Measurements from ENCODE around the gene CD4. TPM values are rescaled to one million over a fixed set of nuclear protein-coding genes. Genes with fewer than 3 reads are reported as not detected.

Gene CD4
- total and polyA plus RNA-seq, 2 donors (not counting 1 experiment from before 2014, with no cell fraction given), result 27.2 to 152 TPM

GRCh38 chr12:6757028-6757690, 32.2 kb upstream of the CD4 start:
- Histone ChIP-seq H3K4me3 (replicated peaks in 1 of 4; ENCODE audit: control extremely low read depth in 1 of 4, insufficient read depth in 1 of 4, low read depth in 3 of 4, low read length in 4 of 4) (no peak overlapping the region), H3K9me3 (ENCODE audit: control insufficient read depth, insufficient read depth, low read depth, low read length) (no peaks in the 10 kb centered on the region), H3K79me2 (ENCODE audit: control insufficient read depth, insufficient read depth, low read length) (peaks cover 6% of the 10 kb centered on the region), H3K36me3 (ENCODE audit: control insufficient read depth, insufficient read depth, low read length) (no peaks in the 10 kb centered on the region), H3K4me1 (ENCODE audit: control insufficient read depth, extremely low read depth, insufficient read depth, low read length) (peaks cover 6% of the 10 kb centered on the region), H2AFZ (ENCODE audit: low read length) (no peak overlapping the region), H3K27ac (ENCODE audit: insufficient read depth, low read length) (no peak overlapping the region), H3K4me2 (ENCODE audit: extremely low read depth, insufficient read depth, low read length) (no peak overlapping the region), H3K9ac (ENCODE audit: insufficient read depth, low read length) (no peak overlapping the region), H4K20me1 (ENCODE audit: control insufficient read depth, extremely low read depth, insufficient read depth, low read length) (no peaks in the 10 kb centered on the region), H3K27me3 (ENCODE audit: control insufficient read depth, insufficient read depth, low read length) (no peaks in the 10 kb centered on the region)
- TF ChIP-seq CTCF (conservative IDR thresholded peaks at IDR 0.05 in 1 of 2, IDR thresholded peaks at IDR 0.05 in 1 of 2; ENCODE audit: low read depth in 1 of 2, low read length in 2 of 2) (no peak), EZH2 (IDR thresholded peaks at IDR 0.05; ENCODE audit: low read length, missing control alignments) (no peak)
- no peak for DNase-seq (ENCODE audit: low read depth in 2 of 2)

GRCh38 chr12:6758506-6759095, 30.7 kb upstream of the CD4 start:
- peaks cover 6% of the 10 kb centered on the region for H3K4me1 ChIP-seq (ENCODE audit: control insufficient read depth, extremely low read depth, insufficient read depth, low read length)
- no peak overlapping the region for H3K9ac ChIP-seq (ENCODE audit: insufficient read depth, low read length)
- H3K4me2 ChIP-seq (ENCODE audit: extremely low read depth, insufficient read depth, low read length), result no peak overlapping the region
- H3K36me3 ChIP-seq (ENCODE audit: control insufficient read depth, insufficient read depth, low read length), result no peaks in the 10 kb centered on the region
- H3K79me2 ChIP-seq (ENCODE audit: control insufficient read depth, insufficient read depth, low read length), result no peaks in the 10 kb centered on the region
- no peak overlapping the region for H3K27ac ChIP-seq (ENCODE audit: insufficient read depth, low read length)
- H2AFZ ChIP-seq (ENCODE audit: low read length), result peak overlapping the region; percentile 9
- no peak overlapping the region for H3K4me3 ChIP-seq (replicated peaks in 1 of 4; ENCODE audit: control extremely low read depth in 1 of 4, insufficient read depth in 1 of 4, low read depth in 3 of 4, low read length in 4 of 4)
- no peaks in the 10 kb centered on the region for H3K27me3 ChIP-seq (ENCODE audit: control insufficient read depth, insufficient read depth, low read length)
- no peak for TF ChIP-seq CTCF (conservative IDR thresholded peaks at IDR 0.05 in 1 of 2, IDR thresholded peaks at IDR 0.05 in 1 of 2; ENCODE audit: low read depth in 1 of 2, low read length in 2 of 2)
- TF ChIP-seq EZH2 (IDR thresholded peaks at IDR 0.05; ENCODE audit: low read length, missing control alignments), result no peak
- DNase-seq (ENCODE audit: low read depth in 2 of 2), result no peak
- H3K9me3 ChIP-seq (ENCODE audit: control insufficient read depth, insufficient read depth, low read depth, low read length), result no peaks in the 10 kb centered on the region
- H4K20me1 ChIP-seq (ENCODE audit: control insufficient read depth, extremely low read depth, insufficient read depth, low read length), result no peaks in the 10 kb centered on the region

- H3K36me3 ChIP-seq (ENCODE audit: control insufficient read depth, insufficient read depth, low read length), result no peaks in the 10 kb centered on the region
- H3K9ac ChIP-seq (ENCODE audit: insufficient read depth, low read length), result no peak overlapping the region
- TF ChIP-seq CTCF (conservative IDR thresholded peaks at IDR 0.05 in 1 of 2, IDR thresholded peaks at IDR 0.05 in 1 of 2; ENCODE audit: low read depth in 1 of 2, low read length in 2 of 2) (no peak), EZH2 (IDR thresholded peaks at IDR 0.05; ENCODE audit: low read length, missing control alignments) (no peak)
Measured at GRCh38 chr12:6759741-6760140, 29.6 kb upstream of the CD4 start.

More at GRCh38 chr12:6759741-6760140, 29.6 kb upstream of the CD4 start:
- Histone ChIP-seq H3K9me3 (ENCODE audit: control insufficient read depth, insufficient read depth, low read depth, low read length) (no peaks in the 10 kb centered on the region), H2AFZ (ENCODE audit: low read length) (no peak overlapping the region), H3K4me2 (ENCODE audit: extremely low read depth, insufficient read depth, low read length) (no peak overlapping the region), H3K27ac (ENCODE audit: insufficient read depth, low read length) (no peak overlapping the region), H3K4me1 (ENCODE audit: control insufficient read depth, extremely low read depth, insufficient read depth, low read length) (no peaks in the 10 kb centered on the region), H3K27me3 (ENCODE audit: control insufficient read depth, insufficient read depth, low read length) (no peaks in the 10 kb centered on the region), H3K4me3 (replicated peaks in 1 of 4; ENCODE audit: control extremely low read depth in 1 of 4, insufficient read depth in 1 of 4, low read depth in 3 of 4, low read length in 4 of 4) (no peak overlapping the region), H4K20me1 (ENCODE audit: control insufficient read depth, extremely low read depth, insufficient read depth, low read length) (no peaks in the 10 kb centered on the region), H3K79me2 (ENCODE audit: control insufficient read depth, insufficient read depth, low read length) (no peaks in the 10 kb centered on the region)
- DNase-seq (ENCODE audit: low read depth in 2 of 2), result no peak

All from fibroblast of lung (primary cell).